HG03521 (cell line): ENCODE results near the gene CCDC116.
"Not testable (repeated sequence)": the region's sequence is repeated elsewhere in the genome, so short reads cannot be mapped to it uniquely, and the experiment has no call there.

Experiments
- ATAC-seq: cut with Tn5 transposase; IDR thresholded peaks from one replicate; pipeline ENCODE4 v1.9.1; 2021; ENCODE audit warnings: mild to moderate bottlenecking, moderate library complexity; ENCODE audit not compliant: unreplicated experiment

CCDC116 gene

GRCh38 chr22:21632237-21632895 is at the start of gene CCDC116:
Gene CCDC116, plus strand, starts transcription at chr22:21632760. Its CDS starts 422 bp downstream, at chr22:21633182.
- no peak for ATAC-seq

GRCh38 chr22:21582801-21583740 is 49.5 kb upstream of the CCDC116 start:
- ATAC-seq, result no peak

- no peak for ATAC-seq
These were observed 47.2 kb upstream of the CCDC116 start for GRCh38 chr22:21585389-21585788.

GRCh38 chr22:21587803-21588611 is 44.6 kb upstream of the CCDC116 start:
- ATAC-seq, result peak; percentile 72

GRCh38 chr22:21589396-21589795 is 43.2 kb upstream of the CCDC116 start:
- ATAC-seq, result no peak

GRCh38 chr22:21590809-21591641 is 41.5 kb upstream of the CCDC116 start:
- no peak for ATAC-seq

GRCh38 chr22:21591695-21592094 is 40.9 kb upstream of the CCDC116 start:
- no peak for ATAC-seq

GRCh38 chr22:21592422-21592821 is 40.1 kb upstream of the CCDC116 start:
- no peak for ATAC-seq

- ATAC-seq, result no peak
These were observed 38.9 kb upstream of the CCDC116 start for GRCh38 chr22:21593406-21594232.

GRCh38 chr22:21594865-21595452 is 37.6 kb upstream of the CCDC116 start:
- ATAC-seq, result no peak

GRCh38 chr22:21596356-21597135 is 36.0 kb upstream of the CCDC116 start:
- ATAC-seq, result not testable (repeated sequence)

- ATAC-seq, result no peak
These were observed 34.3 kb upstream of the CCDC116 start for GRCh38 chr22:21598302-21598701.

- no peak for ATAC-seq
These were observed 33.3 kb upstream of the CCDC116 start for GRCh38 chr22:21599053-21599893.

- ATAC-seq, result no peak
These were observed 30.0 kb upstream of the CCDC116 start for GRCh38 chr22:21602579-21602978.

GRCh38 chr22:21603973-21604372 is 28.6 kb upstream of the CCDC116 start:
- no peak for ATAC-seq

- no peak for ATAC-seq
These were observed 26.5 kb upstream of the CCDC116 start for GRCh38 chr22:21605887-21606564.

- no peak for ATAC-seq
These were observed 25.8 kb upstream of the CCDC116 start for GRCh38 chr22:21606775-21607174.
